ENCODE measurements around the gene ALDH1L1.

Gene ALDH1L1

DNA sequence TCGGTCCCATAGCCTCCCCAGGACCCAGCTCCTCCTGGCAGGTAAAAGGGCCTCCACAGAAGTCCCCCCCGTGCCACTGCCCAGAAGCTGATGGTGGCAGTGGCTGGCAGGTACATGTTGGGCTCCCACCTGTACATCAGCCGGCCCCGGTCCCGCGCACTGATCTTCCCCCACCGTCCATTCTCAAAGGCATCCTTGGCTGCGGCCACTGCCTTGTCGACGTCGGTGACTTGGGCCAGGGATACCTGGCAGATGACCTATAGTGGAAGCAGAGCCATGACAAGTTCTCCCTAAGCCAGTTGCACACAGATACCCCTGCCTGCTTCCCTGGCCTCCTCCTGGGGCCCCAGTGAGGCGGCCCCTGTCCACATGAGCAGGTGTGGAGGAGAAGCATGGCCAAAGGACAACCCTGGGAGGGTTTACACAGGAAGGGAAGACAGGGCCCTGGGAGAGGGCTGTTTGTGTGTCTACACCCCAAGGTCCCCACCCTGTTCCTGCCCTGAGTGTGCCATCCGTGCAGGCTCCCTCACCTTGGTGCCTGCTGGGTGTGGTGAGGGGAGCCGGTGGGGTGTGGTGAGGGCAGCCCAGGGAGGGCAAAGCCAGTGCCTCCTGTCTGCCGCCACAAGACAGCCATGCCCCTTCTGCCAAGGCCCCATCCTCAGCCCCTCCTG is 44.8 kb downstream of the ALDH1L1 start:
- no peak for DNase-seq (ENCODE audit: low read depth)
- H3K4me3 ChIP-seq (ENCODE audit: low read depth, low read length): no peak overlapping the region
- TF ChIP-seq, protein P1, sequence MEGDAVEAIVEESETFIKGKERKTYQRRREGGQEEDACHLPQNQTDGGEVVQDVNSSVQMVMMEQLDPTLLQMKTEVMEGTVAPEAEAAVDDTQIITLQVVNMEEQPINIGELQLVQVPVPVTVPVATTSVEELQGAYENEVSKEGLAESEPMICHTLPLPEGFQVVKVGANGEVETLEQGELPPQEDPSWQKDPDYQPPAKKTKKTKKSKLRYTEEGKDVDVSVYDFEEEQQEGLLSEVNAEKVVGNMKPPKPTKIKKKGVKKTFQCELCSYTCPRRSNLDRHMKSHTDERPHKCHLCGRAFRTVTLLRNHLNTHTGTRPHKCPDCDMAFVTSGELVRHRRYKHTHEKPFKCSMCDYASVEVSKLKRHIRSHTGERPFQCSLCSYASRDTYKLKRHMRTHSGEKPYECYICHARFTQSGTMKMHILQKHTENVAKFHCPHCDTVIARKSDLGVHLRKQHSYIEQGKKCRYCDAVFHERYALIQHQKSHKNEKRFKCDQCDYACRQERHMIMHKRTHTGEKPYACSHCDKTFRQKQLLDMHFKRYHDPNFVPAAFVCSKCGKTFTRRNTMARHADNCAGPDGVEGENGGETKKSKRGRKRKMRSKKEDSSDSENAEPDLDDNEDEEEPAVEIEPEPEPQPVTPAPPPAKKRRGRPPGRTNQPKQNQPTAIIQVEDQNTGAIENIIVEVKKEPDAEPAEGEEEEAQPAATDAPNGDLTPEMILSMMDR (IDR thresholded peaks at IDR 0.05; ENCODE audit: control insufficient read depth, extremely low read depth, insufficient read depth): no peak

DNA sequence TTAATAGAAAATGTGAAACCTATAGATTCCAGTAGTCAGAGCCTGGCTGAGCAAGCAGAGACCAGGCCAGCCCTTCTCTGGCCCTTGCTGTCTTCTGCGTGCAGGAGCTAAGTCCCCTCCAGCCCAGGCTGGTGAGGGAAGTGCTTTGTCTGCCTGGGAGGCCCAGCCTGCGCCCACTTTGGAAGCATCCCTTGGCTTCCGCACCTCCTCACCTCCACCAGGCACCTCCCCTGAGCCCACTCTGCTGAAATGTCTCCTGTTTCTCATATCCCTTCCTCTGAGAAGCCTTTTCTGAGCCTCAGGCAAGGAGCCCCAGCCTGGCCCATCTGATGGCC is 45.3 kb downstream of the ALDH1L1 start:
- no peak overlapping the region for H3K4me3 ChIP-seq (ENCODE audit: low read depth, low read length)
- TF ChIP-seq, protein P1 (IDR thresholded peaks at IDR 0.05; ENCODE audit: control insufficient read depth, extremely low read depth, insufficient read depth): no peak
- no peak for DNase-seq (ENCODE audit: low read depth)

DNA sequence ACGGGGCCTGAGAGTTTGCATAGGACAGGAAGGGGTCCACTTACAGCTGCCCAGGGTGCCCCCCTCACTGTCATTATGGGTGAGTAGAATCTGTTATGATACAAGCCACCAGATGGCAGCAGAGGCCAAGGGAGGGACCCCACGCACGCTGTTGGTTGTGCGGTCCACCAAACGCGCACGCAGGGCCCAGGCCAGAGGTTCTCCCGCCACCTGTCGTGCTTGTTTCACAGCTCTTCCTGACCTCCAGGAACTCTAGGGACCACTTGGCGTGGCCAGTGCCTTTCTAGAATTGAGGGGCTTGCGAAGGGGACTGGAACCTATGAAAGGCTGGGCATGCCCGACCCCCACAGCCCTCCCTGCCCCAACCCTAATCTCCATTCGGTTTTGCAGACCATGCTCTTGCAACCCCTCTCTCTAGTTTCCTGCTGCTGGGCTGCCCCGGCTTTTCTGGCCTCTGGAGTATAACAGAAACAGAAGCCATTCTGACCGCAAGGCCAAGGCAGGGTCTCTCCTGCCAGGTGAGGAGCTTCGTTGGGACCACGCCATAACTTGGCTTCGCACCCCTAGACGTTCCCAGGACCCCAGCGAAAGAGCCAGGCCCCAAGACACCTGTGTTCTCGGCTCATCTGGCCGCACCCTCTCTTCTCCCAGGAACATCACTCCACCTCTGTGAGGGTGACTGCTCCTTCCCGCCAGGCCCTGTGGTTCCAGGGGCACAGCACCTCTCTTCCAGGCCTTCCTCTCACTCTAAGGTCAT is 46.0 kb downstream of the ALDH1L1 start:
- no peak overlapping the region for H3K4me3 ChIP-seq (ENCODE audit: low read depth, low read length)
- TF ChIP-seq, protein P1 (IDR thresholded peaks at IDR 0.05; ENCODE audit: control insufficient read depth, extremely low read depth, insufficient read depth): peak; percentile 83
- DNase-seq (ENCODE audit: low read depth): peak; percentile 11

DNA sequence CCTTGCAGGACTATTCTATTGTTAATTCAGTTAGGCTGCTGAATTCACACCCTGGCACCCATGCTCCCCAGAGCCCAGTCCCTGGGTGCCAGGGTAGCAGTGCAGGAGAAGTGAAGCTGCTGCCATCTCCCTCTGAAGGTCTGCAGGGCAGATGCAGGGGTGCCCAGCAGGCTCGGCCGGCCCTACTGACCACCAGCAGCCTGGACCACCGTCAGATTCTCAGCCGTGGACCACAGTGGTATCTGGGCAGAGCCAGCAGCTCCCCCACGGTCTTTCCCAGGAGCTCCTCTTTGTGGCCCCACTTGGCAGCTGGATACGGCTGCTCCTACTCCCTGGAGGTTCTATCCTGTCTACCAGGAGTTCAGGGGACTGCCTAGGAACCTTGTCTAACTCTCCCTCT is 46.8 kb downstream of the ALDH1L1 start:
- no peak for DNase-seq (ENCODE audit: low read depth)
- H3K4me3 ChIP-seq (ENCODE audit: low read depth, low read length): no peak overlapping the region
- TF ChIP-seq, protein P1 (IDR thresholded peaks at IDR 0.05; ENCODE audit: control insufficient read depth, extremely low read depth, insufficient read depth): no peak

DNA sequence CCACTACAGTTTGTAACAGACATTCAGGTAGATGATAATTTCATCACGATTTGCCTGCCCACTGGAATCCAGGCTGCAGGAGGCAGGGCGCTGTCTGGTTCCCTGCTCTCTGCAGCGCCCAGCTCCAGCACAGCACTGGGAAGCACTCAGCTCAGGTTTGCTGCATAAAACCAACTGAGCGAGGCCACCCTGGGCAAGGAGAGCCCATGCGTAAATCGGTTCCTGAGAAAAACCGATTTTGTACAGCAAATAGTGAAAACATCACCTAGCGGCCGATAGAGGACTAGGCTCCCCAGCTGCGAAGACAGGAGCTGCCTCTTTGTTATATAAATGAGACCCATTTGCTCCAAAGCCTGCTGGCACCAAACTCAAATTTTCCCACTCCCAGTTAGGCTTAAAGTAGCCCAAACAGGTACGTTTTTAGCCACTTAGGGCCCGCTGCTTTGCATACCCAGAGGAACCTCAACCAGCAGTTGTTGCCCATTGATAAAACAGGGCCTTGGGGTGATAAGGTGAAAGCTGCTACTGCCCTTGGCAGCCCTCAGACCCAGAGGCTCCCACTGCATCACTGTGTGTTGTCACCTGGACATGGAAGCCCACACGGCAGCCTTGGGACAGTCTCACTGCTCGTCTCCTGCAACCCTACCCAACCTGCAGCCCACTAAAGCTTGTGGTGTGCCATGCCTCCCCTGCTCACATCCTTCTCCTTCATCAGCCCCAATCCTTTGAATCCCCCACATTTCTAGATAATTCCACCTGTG is 47.5 kb downstream of the ALDH1L1 start:
- H3K4me3 ChIP-seq (ENCODE audit: low read depth, low read length): no peak overlapping the region
- TF ChIP-seq, protein P1 (IDR thresholded peaks at IDR 0.05; ENCODE audit: control insufficient read depth, extremely low read depth, insufficient read depth): peak; percentile 56
- DNase-seq (ENCODE audit: low read depth): no peak

DNA sequence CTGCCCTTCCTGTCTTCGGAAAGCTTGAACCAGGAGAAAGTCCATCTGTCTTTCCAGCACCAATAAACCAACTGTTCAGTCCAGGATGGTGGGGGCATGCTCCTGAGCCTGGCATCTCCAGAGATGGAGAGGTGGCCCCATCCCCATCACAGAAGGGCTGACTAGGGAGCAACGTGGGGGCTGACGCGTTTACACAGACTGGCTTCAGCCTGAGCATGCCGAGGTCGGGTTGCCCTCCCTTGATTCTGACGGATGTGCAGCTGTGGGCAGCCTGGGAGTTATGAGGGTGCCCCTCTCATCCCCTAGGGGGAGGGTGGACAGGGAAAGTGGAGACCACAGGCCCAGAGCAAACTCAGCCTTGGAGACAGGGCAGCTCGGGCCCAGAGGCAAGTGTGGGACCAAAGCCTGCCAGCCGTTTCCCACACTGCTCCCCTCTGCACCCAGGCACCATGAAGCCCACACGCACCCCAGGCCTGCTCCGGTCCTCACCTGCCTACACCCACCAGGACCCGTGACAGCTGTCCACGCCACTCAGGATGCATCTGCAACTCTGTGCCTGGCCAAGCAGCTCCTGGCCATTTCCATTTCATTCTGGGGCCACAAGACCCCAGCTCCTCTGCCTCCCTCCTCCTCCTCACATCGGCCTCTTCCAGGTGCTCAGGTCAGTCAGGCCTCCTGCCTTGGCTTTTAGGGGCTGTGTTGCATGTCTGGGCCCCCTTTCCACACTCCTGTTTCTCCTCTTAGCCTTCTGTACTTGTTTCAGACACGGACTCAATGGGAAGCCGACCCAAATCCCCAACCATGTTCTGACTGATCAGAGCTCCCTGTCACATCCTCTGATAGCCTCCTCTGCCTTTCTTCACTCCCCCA is 48.3 kb downstream of the ALDH1L1 start:
- no peak for DNase-seq (ENCODE audit: low read depth)
- TF ChIP-seq, protein P1 (IDR thresholded peaks at IDR 0.05; ENCODE audit: control insufficient read depth, extremely low read depth, insufficient read depth): no peak
- H3K4me3 ChIP-seq (ENCODE audit: low read depth, low read length): no peak overlapping the region

All from LNCaP clone FGC (cell line).